GM21723 (cell line): Measurements from ENCODE around the gene ZNF761.

Experiments
- ATAC-seq: cut with Tn5 transposase; IDR thresholded peaks from one replicate; pipeline ENCODE4 v1.9.1; 2021; ENCODE audit warnings: mild to moderate bottlenecking, moderate library complexity; ENCODE audit not compliant: unreplicated experiment

The ZNF761 gene

DNA sequence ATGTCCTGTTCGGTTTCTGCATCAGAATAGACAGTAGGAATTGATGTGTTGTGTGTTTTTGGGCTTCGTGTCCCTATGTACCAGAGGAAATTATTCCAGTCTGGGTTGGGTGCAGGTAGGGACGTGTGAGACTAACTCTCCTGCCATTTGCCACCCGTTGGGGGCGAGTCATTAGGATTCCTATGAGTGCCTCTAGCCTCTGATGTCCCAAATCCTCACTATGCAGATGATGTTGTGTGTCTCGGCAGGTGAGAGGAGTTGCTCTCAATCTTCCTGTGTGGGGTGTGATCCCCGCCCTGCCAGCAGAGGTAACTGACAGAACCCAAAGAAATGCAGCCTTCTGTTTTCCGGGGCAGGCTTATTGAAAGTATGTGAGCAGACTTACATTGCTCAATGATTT, 74.9 kb downstream of the ZNF761 start:
- no peak for ATAC-seq
